IPS-18a (cell line): ENCODE data around the gene SARM1.

Experiments used
- H3K27ac ChIP-seq: one replicate; pipeline ENCODE4 v1.5.1; 2013; ENCODE audit warnings: low read length
- H3K27me3 ChIP-seq: one replicate; pipeline ENCODE4 v1.6.1; 2013; ENCODE audit warnings: mild to moderate bottlenecking, low read length; ENCODE audit not compliant: control insufficient read depth, insufficient read depth
- H3K36me3 ChIP-seq: one replicate; pipeline ENCODE4 v1.6.1; 2013; ENCODE audit warnings: low read depth, low read length; ENCODE audit not compliant: control insufficient read depth
- H3K4me1 ChIP-seq: one replicate; pipeline ENCODE4 v1.6.1; 2013; ENCODE audit warnings: low read depth, low read length; ENCODE audit not compliant: control insufficient read depth
- H3K4me3 ChIP-seq: one replicate; pipeline ENCODE4 v1.5.1; 2013; ENCODE audit warnings: low read length
- H3K9ac ChIP-seq: one replicate; pipeline ENCODE4 v1.6.1; 2013; ENCODE audit warnings: mild to moderate bottlenecking, low read length, moderate library complexity
- H3K9me3 ChIP-seq: one replicate; pipeline ENCODE4 v1.6.1; 2013; ENCODE audit warnings: low read depth, low read length; ENCODE audit not compliant: control insufficient read depth

The SARM1 gene

DNA sequence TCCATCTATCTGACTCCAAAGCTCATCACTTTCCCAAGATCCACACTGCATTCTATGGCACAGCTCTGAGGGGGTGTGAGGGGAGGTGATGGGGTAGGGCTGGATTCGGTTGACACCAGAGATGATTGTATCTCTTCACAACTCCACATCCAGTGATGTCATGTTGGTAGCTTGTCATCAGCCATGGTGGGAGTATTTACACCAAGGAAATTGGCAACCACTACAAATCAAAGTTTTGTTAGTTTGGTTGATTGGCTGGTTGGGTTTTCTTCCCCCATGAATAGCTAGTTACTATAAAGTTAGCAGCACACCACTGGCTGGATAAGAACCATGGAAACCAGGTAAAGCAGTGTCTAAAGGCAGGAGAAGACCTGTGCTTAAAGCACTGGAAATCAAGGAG is 19.5 kb downstream of the SARM1 start:
- Histone ChIP-seq H3K27me3 (peaks cover 4% of the 10 kb centered on the region), H3K36me3 (peaks cover 8% of the 10 kb centered on the region), H3K4me3 (no peak overlapping the region), H3K4me1 (no peaks in the 10 kb centered on the region), H3K27ac (no peak overlapping the region), H3K9me3 (no peaks in the 10 kb centered on the region), H3K9ac (no peak overlapping the region)

DNA sequence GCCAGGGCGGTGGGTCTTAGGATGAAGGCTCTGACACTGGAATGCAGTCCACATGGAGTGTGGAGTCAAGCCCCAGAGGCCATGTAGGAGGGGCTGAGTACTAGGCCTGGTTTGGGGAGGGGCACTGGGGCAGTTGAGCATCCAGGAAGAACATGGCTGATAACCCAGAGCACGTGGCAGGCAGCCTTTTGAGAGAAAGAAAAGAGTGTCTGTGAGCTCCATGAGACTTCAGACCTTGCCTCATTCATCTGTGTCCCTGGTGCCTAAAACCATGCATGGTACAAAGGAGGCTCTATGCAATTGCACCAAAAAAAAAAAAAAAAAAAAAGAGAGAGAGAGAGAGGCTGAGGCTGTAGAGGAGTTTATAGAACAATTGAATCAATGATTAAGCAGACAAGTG is 19.9 kb downstream of the SARM1 start:
- no peaks in the 10 kb centered on the region for H3K9me3 ChIP-seq
- no peak overlapping the region for H3K4me3 ChIP-seq
- peaks cover 8% of the 10 kb centered on the region for H3K36me3 ChIP-seq
- H3K27me3 ChIP-seq = no peaks in the 10 kb centered on the region
- no peaks in the 10 kb centered on the region for H3K4me1 ChIP-seq
- H3K27ac ChIP-seq = no peak overlapping the region
- H3K9ac ChIP-seq = no peak overlapping the region

DNA sequence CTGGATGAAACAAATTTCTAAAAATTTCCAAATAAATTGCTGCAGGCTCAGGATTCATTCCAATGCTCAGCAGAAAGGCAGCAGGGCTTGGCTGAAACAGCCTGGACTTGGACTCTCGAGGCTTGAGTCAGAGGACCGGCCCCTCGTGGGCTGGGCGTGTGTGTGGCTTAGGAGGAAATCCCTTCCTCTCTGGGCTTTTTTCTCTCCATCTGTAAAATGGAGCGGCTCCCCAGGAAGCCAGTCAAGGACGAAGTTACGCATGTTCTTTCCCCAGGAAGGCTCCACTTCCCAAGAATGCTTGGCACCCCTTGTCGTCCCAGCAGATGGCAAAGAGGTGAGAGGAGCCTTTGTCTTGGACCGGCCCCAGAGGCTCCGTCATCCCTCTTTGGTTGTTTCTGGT is 21.0 kb downstream of the SARM1 start:
- Histone ChIP-seq H3K27me3 (no peaks in the 10 kb centered on the region), H3K4me1 (no peaks in the 10 kb centered on the region), H3K36me3 (peaks cover 8% of the 10 kb centered on the region), H3K4me3 (no peak overlapping the region), H3K9ac (no peak overlapping the region), H3K27ac (no peak overlapping the region), H3K9me3 (no peaks in the 10 kb centered on the region)

DNA sequence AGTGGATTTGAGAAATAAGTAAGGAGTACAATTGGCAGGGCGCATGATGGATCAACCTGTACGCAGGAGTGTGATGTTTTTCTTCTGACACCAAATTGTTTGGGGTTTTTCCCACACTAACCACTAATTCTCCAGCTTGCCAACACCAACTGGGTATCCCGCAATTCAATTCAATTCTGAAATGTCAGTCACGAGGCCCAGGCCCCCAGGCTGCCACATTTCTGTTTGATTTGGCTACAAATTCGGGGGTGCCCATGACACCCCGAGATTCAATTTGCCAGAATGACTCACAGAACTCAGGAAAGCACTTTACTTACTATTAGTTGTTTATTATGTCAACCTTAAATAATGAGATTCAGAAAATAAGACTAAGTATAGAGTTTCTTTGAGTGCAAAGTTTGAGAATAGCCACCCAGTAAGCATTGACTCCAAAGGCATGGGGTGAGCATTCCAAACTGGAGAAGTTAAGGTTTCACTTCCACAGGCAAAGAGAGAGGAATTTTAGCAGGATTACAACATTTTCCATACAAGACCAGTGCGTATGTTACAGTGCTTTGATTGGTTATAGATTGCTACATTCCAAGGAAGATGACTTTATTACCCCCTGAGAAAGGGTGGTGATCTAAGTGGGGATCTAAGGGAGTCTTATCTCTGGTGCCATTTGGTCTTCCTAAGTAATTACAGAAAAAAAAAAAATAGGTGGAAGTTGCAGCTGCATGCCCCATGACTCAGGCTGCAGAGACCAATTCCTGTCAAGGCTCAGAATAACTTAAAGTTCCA is 23.0 kb downstream of the SARM1 start:
- Histone ChIP-seq H3K27me3 (no peaks in the 10 kb centered on the region), H3K9ac (no peak overlapping the region), H3K36me3 (peaks cover 4% of the 10 kb centered on the region), H3K4me3 (no peak overlapping the region), H3K9me3 (no peaks in the 10 kb centered on the region), H3K4me1 (no peaks in the 10 kb centered on the region), H3K27ac (no peak overlapping the region)

DNA sequence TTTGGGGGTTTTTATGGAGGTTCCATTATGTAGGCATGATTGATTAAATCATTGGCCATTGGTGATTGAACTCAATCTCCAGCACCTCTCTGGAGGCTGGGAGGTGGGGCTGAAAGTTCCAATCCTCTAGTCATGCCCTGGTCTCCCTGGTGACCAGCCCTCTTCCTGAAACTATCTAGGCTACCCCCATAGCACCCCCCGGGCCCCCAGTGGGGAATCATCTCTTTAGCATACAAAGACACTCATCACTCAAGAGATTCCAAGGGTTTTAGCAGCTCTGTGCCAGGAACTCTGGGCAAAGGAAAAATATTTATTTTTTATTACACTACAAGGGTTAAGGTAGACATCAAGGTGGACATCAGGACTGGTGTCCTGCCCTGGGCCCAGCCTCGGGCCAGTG is 23.9 kb downstream of the SARM1 start:
- Histone ChIP-seq H3K36me3 (peaks cover 4% of the 10 kb centered on the region), H3K9me3 (no peaks in the 10 kb centered on the region), H3K4me3 (no peak overlapping the region), H3K27ac (no peak overlapping the region), H3K27me3 (no peaks in the 10 kb centered on the region), H3K9ac (no peak overlapping the region), H3K4me1 (no peaks in the 10 kb centered on the region)

DNA sequence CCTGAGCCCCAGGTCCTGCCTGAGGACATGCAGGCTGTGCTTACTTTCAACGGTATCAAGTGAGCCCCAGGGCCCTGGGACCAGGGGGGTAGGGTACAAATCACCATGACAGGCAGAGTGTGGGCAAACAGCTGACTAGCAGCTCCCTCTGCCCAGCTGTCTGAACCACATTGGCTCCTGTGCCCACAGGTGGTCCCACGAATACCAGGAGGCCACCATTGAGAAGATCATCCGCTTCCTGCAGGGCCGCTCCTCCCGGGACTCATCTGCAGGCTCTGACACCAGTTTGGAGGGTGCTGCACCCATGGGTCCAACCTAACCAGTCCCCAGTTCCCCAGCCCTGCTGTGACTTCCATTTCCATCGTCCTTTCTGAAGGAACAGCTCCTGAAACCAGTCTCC is 24.5 kb downstream of the SARM1 start:
- Histone ChIP-seq H3K9ac (no peak overlapping the region), H3K4me3 (no peak overlapping the region), H3K27me3 (peaks cover 3% of the 10 kb centered on the region), H3K36me3 (no peaks in the 10 kb centered on the region), H3K27ac (no peak overlapping the region), H3K9me3 (no peaks in the 10 kb centered on the region), H3K4me1 (no peaks in the 10 kb centered on the region)

DNA sequence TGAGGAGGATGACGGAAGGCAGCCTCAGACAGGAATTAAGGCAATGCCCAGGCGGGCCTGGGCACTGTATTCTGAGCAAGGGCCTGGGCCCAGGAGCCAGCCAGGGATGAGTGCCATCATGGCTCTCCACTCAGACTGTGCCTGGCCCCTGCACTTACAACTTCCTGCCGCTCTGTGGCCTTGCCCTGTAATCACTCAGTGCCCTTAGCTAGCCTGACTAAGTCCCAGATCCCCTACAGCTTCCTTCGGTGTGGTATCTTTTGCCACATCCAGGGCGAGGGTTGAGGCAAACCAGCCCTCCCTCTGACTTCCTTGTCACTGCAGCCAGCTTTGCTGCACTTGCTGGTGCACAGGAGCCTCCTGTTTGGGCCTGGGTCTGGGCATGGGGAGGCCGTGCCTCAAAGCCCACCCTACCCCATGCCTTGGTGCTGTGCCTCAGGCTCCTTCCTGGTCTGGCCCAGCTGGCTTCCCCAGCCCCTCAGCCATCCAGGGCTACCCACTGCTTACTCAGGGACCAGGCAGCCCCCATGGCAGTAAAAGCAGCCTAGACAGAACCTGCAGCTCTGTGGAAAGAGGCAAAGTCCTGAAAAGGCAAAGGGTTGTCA is 25.2 kb downstream of the SARM1 start:
- no peak overlapping the region for H3K27ac ChIP-seq
- peaks cover 8% of the 10 kb centered on the region for H3K27me3 ChIP-seq
- no peak overlapping the region for H3K4me3 ChIP-seq
- no peaks in the 10 kb centered on the region for H3K36me3 ChIP-seq
- H3K9ac ChIP-seq = no peak overlapping the region
- H3K9me3 ChIP-seq = no peaks in the 10 kb centered on the region
- peaks cover 2% of the 10 kb centered on the region for H3K4me1 ChIP-seq

DNA sequence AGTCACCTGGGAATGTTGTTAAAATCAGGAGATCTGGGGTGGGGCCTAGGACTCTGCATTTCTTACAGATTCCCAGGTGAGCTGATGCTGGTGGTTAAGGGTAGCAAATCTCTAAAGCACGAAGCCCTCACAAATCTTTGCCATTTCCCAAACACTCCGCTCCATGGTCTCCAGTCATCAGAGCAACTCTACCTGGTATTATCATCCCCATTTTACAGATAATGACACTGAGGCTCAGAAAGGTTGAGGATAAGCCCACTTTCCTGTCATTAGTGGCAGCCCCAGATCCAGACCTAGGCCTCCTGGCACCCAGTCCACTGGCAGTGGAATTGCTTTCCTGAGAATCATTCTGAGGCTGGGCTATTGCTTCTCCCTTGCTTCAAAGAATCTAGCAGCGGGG is 25.8 kb downstream of the SARM1 start:
- H3K27ac ChIP-seq = no peak overlapping the region

DNA sequence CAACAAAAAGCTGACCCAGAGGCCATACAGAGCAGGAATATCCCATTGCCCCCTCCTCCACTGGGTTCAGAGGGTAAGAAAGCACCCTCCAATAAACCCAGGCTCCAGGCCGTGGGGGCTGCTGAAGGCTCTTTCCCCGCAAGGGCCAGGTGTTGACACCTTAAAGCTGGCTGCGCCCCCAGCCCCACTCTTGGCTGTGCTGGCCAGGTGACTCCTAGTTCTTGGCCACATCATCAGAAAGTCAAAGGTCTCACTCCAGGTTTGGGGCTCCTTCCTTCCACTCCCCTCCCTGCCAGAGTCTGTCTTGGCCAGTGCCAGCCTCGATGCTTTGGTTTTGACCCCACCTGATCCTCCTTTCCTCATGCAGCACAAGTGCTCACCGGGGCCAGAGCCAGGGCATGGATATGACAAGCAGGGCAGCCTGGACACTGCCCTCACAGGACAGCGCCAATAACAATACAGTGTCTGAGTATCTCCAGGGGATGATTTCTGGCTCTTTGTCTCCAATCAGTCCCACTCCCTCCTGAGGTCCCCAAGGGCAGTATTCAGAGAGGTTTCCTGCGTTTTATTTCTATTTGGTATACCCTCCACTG is 26.3 kb downstream of the SARM1 start:
- Histone ChIP-seq H3K4me1 (peaks cover 12% of the 10 kb centered on the region), H3K27ac (no peak overlapping the region), H3K4me3 (no peak overlapping the region), H3K36me3 (no peaks in the 10 kb centered on the region), H3K9ac (no peak overlapping the region), H3K27me3 (peaks cover 9% of the 10 kb centered on the region), H3K9me3 (no peaks in the 10 kb centered on the region)

More for the DNA sequence above, 25.8 kb downstream of the SARM1 start:
- H3K36me3 ChIP-seq = no peaks in the 10 kb centered on the region
- no peak overlapping the region for H3K9ac ChIP-seq
- peaks cover 8% of the 10 kb centered on the region for H3K27me3 ChIP-seq
- no peak overlapping the region for H3K4me3 ChIP-seq
- H3K9me3 ChIP-seq = no peaks in the 10 kb centered on the region
- peaks cover 7% of the 10 kb centered on the region for H3K4me1 ChIP-seq

DNA sequence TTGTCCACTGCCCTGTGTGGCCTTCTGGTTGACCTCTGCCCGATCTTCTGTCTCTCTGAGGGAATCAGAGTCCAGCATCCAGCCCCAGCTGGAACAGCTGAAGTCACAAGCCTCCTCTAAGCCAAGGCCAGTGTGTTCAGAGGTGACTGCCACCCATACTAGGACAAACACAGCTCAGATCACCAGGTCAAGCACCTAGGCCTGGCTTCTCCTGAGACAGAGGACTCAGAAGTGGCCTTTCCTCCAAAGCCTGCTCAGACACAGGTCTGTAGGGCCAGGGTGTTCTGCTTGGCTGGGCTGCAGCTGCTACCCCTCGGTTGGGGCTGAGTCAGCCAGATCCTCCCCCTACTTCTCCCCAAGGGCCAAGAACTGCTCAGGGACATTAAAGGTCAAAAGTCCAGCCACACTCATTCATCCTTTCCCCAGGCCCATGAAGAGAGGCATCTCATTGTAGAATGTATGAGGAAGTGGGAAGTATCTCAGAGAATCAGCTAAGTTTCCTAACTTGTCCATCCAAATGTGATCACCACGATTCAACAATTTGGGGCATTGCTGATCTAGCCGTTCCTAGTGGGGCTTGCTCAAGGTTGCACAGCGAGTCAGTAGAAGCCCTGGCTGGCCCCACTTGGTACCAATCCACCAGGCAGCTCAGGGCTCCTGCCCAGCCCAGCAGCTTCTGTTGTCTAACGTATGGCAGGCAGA is 26.9 kb downstream of the SARM1 start:
- Histone ChIP-seq H3K27ac (no peak overlapping the region), H3K4me3 (no peak overlapping the region), H3K36me3 (no peaks in the 10 kb centered on the region), H3K9me3 (no peaks in the 10 kb centered on the region), H3K4me1 (peaks cover 19% of the 10 kb centered on the region), H3K9ac (no peak overlapping the region), H3K27me3 (peaks cover 15% of the 10 kb centered on the region)

DNA sequence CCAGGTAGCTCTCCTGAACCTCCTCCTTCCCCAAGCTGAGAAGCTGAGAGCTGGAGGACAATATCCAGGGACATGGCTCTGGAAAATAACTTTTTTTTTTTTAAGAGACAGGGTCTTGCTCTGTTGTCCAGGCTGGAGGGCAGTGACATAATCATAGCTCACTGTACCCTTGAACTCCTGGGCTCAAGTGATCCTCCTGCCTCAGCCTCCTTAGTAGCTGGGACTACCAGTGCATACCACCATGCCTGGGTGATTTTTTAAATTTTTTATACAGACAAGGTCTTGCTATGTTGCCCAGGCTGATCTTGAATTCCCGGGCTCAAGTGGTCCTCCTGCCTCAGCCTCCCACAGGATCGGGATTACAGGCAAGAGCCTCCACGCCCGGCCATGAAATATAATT is 28.3 kb downstream of the SARM1 start:
- Histone ChIP-seq H3K9me3 (no peaks in the 10 kb centered on the region), H3K9ac (no peak overlapping the region), H3K36me3 (no peaks in the 10 kb centered on the region), H3K27ac (no peak overlapping the region), H3K4me3 (no peak overlapping the region), H3K27me3 (peaks cover 29% of the 10 kb centered on the region), H3K4me1 (peaks cover 28% of the 10 kb centered on the region)
